A549 (cell line): ENCODE measurements around the gene CPED1.

Source experiments
- CEBPB ChIP-seq, 2 experiments: fragments of >200 bp in 1 of 2; sonication (Bioruptor Twin) in 1 of 2; formaldehyde crosslinking in 1 of 2; IDR thresholded peaks; 2 replicates each; pipeline ENCODE4 v1.6.1; 2012 to 2016
- CTCF ChIP-seq: fragments of >200 bp; sonication (Bioruptor Twin); formaldehyde crosslinking; IDR thresholded peaks from 3 replicates; pipeline ENCODE4 v1.5.1; 2016
- ESRRA ChIP-seq: fragments of 150-350 bp; IDR thresholded peaks from 2 replicates; pipeline ENCODE4 v1.6.1; 2014; ENCODE audit warnings: mild to moderate bottlenecking, low read length, borderline replicate concordance
- MAFK ChIP-seq: fragments of 450-650 bp; IDR thresholded peaks from 2 replicates; pipeline ENCODE4 v1.6.1; 2014; ENCODE audit not compliant: partially characterized antibody
- POLR2A ChIP-seq: IDR thresholded peaks from 2 replicates; pipeline ENCODE4 v1.6.1; 2012; ENCODE audit warnings: mild to moderate bottlenecking, low read length
- ZFP36 ChIP-seq: fragments of 450-650 bp; IDR thresholded peaks from 2 replicates; pipeline ENCODE4 v1.6.1; 2014; ENCODE audit warnings: borderline replicate concordance; ENCODE audit not compliant: partially characterized antibody
- TF ChIP-seq, protein P1 (sequence below): fragments of 200-600 bp; sonication (generic); IDR thresholded peaks from 2 replicates; pipeline ENCODE4 v1.6.1; 2016; ENCODE audit warnings: antibody characterized with exemption, mild to moderate bottlenecking, moderate library complexity
- TF ChIP-seq, protein P2 (sequence below): IDR thresholded peaks from 2 replicates; pipeline ENCODE4 v1.6.1; 2012

- TF ChIP-seq, protein P1, sequence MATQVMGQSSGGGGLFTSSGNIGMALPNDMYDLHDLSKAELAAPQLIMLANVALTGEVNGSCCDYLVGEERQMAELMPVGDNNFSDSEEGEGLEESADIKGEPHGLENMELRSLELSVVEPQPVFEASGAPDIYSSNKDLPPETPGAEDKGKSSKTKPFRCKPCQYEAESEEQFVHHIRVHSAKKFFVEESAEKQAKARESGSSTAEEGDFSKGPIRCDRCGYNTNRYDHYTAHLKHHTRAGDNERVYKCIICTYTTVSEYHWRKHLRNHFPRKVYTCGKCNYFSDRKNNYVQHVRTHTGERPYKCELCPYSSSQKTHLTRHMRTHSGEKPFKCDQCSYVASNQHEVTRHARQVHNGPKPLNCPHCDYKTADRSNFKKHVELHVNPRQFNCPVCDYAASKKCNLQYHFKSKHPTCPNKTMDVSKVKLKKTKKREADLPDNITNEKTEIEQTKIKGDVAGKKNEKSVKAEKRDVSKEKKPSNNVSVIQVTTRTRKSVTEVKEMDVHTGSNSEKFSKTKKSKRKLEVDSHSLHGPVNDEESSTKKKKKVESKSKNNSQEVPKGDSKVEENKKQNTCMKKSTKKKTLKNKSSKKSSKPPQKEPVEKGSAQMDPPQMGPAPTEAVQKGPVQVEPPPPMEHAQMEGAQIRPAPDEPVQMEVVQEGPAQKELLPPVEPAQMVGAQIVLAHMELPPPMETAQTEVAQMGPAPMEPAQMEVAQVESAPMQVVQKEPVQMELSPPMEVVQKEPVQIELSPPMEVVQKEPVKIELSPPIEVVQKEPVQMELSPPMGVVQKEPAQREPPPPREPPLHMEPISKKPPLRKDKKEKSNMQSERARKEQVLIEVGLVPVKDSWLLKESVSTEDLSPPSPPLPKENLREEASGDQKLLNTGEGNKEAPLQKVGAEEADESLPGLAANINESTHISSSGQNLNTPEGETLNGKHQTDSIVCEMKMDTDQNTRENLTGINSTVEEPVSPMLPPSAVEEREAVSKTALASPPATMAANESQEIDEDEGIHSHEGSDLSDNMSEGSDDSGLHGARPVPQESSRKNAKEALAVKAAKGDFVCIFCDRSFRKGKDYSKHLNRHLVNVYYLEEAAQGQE = no peak
- TF ChIP-seq MAFK (no peak), ESRRA (no peak), CTCF (no peak), CEBPB (IDR thresholded peaks at IDR 0.05) (no peak), ZFP36 (no peak), POLR2A (no peak)
- TF ChIP-seq, protein P2, sequence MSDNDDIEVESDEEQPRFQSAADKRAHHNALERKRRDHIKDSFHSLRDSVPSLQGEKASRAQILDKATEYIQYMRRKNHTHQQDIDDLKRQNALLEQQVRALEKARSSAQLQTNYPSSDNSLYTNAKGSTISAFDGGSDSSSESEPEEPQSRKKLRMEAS = no peak
These were observed 356.0 kb downstream of the CPED1 start for GRCh38 chr7:121344497-121344896.
